HG03442 (cell line): ENCODE results near the gene MVB12B.

ENCODE experiments used
- ATAC-seq: cut with Tn5 transposase; IDR thresholded peaks from one replicate; pipeline ENCODE4 v1.9.1; 2021; ENCODE audit warnings: mild to moderate bottlenecking, moderate library complexity; ENCODE audit not compliant: unreplicated experiment

MVB12B gene

DNA sequence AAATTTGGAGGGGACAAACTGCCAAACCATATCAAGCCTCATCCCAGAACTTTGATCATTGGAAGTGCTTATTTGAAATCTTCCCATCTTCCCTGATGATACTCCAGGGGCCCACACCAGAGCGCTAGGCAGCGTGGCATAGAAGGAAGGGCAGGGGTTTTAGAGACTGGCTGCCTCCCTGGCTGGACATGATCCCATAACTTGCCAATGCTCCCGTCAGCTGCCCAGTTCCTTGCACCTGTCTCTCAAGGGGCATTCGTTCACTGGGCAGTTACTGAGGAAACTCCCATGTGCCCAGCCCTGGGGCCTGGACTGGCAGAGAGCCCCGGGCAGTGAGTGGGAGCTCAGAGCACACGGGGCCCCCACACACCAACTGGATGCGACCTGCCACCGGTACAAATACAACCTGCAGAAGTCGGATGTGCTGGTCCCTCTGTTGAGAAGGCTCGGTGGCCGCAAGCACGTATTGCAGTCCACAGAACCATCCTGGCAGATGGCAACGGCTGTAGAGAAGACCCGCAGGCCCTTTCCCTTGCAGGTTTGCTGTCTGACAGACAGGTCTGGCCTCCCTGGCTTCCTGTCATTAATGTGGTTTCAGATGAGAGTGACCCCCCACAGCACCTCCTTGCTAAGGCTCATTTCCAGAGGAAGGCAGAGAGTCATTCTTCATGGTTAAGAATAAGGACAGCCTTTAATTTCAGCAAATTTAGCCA is 122.4 kb downstream of the MVB12B start:
- ATAC-seq: no peak

DNA sequence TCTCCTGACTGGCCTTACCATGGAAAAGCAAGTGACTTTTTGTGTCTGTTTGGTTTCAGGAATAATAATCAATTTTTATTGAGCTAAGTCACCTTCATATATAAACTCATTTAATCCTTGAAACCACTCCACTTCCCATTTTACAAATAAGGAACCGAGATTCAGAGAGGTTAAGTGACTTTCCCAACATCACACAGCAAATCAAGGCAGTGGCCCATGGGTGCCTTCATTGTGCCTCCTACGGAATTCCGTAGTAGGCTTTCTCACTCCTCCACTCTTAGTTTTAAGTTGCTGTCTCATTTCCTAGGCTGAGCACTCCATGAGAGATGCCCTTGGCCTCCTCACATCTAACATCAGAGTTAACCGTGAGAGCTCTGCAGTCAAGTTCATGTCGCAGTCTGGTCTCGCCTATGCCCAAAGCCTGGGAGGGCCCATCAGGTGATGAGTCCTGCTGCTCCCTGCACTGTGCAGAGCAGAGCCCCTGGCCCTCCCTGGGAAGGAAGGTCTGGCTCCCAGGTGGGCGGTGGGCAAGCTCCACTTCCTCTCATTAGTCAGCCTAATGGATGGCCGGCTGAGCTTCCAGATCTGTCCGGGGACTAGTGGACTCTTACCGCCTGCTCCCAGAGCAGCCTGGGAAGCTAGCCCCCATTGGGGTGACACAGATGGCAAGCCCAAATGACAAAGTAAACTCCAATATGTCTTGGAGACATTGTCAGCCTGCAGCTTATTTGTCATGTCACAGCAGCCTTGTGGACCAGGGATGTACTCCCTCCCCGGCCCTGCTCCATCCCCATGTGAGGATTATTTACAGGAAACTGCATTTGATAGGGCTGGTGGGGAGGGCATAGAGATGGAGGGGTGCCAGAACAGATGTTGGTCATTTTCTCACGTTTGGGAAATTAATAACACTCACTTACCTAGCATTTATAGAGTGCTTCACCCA is 123.4 kb downstream of the MVB12B start:
- no peak for ATAC-seq

DNA sequence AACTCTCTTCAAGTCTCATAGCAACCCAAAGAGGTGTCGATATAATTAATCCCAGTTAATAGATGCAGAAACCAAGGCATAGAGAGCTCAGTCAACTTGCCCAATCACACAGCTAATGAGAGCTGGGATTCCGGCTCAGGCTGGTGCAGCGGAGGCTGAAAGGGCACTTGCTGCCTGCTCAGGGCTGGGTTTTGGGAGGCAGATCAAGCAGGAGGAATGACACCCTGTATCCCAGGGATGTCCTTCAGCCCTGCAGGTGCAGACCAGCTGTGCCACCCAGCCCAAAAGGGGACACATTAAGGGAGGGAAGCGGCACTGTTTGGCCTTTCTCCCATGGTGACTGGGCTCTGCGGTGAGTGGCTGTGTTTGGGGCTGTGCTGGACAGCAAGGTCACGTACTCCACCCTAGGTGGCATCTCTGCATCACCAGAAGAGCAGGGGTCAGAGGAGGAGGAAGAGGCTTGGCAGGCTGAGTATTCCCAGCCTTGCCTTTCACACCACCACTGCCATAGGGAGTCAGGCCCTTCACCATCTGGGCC is 124.1 kb downstream of the MVB12B start:
- ATAC-seq: no peak

DNA sequence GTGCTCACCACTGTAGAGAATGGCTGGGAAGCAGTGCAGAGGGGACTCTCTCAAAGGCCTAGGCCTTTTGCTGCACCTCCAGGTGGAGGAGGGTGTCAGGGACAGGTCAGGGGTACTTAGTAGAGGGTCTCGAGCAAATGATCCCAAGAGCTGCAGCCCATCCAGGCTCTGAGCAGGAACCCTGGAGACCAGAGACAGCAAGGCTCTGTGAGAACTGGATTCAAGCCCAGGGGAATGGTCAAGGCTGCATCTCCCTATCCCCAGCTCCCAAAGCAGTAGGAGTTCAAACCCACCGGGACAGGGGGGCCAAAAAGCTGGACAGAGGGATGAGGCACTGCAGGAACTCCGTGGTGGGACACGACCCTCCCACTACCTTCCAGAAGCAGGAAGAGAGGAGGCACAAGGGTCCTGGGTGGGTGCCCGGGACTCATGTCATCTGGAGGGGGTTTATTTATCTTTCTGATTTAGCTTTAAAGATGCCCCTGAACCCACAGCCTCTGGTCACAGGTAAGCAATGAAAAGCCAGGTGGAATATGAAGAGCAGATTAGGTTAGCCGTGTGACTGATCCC is 124.8 kb downstream of the MVB12B start:
- no peak for ATAC-seq

DNA sequence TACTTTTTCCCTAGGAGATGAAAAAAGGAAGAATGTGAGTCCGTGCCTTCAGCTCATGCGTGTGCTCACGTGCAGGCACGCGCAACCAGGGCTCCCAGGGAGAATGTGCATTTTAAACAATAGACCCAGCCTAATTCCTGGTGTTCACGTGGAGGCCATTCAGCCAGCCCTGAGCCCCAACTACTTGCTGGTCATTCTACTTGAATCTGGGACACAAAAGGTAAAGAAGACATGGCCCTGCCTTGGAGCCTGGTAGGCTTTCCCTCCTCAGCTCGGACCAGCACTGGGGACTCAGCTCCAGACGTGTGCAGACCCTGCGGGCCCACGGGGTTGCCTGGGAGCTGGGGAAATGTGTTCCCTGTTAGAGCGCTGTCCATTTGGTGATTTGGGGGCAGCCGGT is 125.5 kb downstream of the MVB12B start:
- ATAC-seq: no peak

DNA sequence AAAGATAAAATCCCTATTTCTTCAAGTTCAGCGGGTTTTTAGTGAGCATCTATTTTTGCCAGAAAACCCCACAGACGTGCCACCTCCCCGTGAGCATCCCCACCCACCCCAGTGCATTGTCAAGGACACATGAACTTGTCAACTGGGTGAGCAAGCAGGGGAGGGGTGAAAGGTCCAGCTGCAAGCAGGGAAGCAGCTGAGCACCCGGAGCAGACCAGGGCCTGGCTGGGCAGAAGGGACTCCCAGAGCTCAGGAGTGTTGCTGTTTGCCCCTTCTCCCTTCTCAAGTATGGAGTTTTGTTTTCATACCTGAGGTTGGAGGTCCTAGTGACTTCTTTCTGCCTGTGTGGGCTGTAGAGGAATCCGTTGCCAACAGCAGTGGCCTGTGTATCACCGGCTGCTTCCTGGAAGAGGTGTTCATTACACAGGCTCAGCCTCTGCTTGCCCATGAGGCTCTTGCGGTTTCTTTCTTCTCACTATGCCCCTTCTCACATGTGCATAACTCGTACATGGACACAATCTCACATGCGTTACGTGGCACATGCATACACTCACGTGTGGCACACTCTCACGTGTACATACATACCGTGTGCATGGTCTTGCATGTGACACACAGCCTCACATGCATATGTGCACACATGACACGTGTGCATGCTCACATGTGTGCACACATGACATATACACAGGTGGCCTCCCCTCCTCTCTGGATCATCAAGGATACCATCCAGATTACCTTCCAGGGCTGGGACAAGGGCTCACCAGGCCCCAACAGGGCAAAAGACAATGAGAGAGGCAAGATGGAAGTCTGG is 126.7 kb downstream of the MVB12B start:
- ATAC-seq: no peak

DNA sequence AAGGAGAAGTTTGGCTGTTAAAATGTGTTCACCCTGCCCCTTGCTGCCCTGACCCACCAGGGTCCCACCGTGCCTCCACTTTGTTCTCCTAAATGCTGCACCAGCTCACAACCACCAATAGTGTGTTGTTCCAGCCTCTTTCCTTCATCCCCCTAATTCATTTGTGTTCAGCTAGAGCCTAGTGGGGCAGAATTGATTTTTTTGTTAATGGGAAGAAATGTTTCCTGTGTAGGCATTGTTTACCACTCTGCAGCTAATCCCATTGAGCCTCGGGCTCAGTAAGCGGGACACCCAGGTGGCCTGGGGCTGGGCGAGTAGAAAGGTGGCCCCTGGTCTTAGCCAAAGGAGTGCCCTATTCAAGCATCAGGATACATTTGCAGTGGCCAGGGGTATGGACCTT is 127.6 kb downstream of the MVB12B start:
- ATAC-seq: no peak

DNA sequence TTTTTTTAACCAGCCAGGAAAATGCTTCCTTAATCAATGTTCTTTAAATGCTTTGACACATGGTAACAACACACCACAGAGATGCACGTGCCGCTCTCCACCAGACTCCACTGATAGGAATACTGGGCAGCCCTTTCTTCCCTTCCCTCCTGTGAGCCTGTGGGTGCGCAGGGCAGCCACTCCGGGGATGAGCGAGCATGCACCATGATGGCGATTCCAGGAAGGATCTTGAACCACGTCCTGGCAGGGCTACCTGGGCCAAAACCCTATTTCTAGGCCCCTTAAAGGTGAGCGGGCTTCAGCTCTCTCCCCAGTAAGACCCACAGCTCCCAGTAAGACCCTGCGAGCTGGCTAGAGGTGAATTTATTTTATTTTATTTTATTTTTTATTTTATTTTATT is 128.2 kb downstream of the MVB12B start:
- no peak for ATAC-seq

DNA sequence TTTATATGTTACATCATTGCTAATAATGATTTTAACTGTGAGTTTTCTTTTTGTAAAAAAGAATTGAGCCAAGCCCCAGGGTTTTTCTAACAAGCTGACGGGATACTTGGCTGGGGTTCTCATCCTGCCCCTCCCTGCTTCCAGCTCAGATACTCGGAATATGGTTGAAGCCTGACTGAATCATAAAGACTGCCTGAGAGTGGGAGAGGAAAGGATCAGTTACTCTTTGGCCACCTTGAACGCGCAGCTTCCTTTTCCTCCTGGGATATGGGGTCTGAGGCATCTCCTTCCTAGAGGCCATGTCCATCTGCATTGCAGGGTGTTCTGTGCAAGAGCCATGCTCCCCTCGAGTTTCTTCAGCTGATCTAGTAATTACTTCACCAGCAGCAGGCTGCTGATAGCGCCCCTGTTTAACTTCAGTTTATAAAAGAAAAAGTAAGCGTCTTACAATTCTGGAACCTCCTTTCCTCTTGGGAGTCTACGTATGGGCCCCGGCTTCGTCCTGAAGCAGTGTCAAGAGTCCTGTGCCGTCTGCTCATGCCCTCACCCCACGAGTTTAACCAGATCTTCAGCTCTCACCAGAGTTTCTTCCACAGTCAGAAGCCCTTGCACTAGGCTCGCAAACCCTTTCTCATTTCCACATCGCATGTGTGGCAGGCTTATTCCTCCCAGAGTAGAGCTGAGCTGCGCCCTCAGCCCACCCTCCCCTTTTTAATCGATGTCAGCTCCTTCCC is 130.0 kb downstream of the MVB12B start:
- no peak for ATAC-seq

DNA sequence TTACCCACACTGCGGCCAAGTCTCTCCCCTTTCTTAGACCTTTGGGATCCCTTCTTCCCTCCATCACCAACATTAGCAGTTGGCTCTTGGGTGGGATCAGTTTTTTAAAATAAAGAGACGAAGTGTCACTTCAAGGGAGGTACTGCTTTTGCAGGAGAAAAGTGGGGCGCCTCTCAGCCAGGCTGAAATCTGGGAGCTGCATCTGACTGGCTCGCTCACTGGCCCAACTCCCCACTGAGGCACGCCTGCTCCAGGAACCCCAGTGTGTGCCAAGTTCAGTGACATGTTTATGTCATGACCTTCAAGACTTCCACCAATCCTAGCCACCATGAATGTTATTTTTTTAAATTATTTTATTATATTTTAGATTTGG is 130.5 kb downstream of the MVB12B start:
- ATAC-seq: no peak

DNA sequence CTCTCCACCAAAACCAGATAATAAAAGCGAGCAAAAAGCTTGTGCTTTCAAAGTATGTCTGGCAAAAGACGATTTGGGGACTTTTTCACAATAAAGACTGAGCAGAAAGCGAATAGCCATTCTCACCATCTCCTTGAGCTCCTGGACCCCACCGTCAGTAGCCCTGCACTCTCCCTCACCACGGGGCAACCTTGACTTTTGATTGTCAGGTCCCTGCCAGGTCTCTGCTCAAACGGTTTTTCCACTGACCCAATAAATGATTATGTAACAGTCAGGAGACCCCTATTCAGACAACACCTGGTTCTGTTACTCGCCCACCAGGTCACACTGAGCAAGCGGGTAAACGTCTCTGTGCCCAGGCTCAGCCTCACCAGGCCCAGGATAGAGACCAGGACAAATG is 131.3 kb downstream of the MVB12B start:
- ATAC-seq: no peak

DNA sequence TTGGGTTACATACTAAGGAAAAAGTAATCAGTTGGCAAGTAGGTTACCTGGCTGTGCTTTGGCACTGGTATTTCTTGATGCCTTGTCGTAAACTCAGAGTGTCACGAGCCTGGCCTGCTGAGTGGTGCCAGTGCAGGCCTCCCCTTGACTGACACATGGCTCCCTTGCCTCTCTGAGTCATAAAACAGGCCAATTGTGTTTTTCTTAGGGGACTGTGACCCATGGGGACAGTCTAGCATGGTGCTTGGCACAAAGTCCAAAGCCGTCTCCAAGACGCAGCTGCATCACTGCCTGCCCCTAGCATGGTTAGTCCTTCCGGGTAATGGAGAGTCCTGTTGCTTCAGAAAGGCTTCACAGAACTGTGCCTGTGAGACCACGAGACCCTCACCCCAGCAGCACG is 132.5 kb downstream of the MVB12B start:
- ATAC-seq: no peak

DNA sequence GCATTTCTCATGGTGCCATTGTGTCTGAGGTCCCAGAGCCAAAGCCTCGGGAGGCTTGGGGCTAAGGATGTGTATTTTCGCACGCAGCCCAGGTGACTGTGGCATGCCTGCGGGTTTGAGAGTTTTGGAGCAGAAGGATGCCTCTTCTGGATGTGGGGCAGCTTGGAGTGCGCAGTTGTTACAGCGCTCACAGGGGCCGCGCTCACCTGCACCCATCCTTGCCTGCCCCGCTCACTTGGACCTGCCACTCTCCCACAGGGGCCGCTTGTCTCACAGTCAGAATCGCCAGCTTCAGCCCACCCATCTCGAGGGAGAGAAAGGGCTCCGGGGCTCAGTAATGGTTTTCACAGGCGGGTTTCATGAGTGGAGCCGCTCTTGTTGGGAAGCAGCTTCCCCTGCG is 132.9 kb downstream of the MVB12B start:
- ATAC-seq: no peak

DNA sequence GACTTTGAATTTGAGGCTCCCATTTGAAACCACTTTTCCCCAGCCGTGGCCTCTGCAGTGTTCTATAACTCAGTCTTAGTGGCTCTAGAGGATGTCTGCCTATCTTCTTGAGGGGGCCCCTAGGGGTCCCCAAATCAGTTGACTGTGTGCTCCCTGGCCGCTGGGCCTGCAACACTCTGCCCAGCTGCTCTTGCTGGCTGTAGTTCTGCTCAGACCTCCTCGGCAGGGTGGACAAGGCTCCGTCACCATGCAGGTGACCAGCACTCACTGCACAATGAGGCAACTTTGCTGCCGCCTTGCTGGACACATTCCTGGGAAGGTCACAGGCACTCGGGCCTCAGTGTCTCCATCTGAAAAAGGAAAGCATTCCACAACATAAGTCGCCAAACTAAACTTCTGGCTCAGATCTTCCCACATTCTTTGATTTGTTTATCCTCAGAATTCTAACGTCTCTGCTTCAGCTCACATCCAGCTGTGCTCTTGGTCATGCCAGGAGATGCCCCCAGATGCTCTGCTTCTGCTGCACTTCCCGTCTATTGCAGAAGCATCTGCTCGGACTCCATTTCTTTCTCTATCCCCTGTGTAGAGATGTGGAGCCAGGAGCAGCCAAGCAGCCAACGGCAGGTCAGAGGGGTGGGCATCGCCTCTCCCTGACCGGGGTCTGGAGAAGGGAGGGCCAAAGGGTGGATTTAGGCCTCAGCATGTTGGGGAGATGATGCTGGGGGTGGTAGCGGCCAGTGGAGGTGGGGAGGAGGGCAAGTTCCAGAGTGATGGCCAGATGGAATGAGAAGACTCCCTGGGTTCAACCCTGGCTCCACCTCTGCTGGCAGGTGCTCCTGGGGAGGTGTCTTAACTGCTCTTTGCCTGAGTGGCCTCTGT is 133.6 kb downstream of the MVB12B start:
- no peak for ATAC-seq

DNA sequence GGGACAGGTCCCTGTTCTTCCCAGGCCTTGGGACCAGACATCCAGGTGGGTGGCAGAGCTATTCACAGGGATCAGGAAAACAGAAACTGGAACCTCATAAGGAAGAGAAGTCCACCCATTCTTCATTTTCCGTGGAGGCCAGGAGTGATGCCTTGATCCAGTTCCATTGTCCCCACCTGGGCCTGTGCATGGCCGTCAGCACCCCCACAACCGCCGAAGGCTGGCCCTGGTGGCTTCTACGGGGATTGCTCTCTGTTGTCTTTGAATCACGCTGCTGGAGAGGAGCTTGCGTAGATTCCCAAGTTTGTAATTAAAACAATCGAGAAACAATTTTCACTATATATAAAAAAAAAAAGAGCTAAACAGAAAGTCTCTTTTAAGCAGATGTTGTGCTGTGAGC is 134.4 kb downstream of the MVB12B start:
- ATAC-seq: no peak

DNA sequence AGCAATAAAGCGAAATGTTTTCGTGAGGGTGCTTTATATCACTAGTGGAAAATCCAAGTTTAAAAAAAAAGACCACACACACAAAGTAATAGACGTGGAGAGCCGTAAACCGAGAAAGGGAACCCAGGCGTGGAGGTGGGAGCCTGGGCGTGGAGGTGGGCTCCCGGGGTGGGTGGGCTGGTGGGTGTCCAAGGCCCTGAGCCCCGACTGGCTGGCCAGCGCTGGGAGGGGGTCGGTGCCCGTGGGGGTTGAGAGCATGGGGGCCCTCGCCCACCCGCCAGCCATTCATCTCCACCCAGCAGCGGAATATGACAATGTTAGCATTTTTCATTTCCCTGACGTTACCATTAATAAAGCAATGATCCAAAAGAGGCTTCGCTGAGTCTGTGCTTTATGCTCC is 135.0 kb downstream of the MVB12B start:
- no peak for ATAC-seq

DNA sequence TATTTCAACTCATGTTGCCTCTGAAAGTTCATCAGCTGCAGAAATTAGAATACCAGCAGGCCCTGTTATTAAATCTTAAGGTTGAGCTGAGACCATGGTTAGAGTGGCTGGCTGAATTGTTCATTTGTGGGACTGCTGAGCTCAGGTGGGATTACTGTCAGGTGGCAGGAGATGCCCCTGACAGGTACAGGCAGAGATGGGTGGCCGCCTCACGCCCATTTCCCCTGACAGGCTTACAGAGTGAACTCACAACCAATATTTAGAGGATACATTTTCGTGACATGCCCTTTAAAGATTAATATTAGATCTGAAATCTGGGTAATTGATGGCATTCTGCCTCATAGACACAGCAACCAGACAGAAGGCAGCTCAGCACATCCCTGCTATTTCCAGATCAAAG is 136.0 kb downstream of the MVB12B start:
- no peak for ATAC-seq

DNA sequence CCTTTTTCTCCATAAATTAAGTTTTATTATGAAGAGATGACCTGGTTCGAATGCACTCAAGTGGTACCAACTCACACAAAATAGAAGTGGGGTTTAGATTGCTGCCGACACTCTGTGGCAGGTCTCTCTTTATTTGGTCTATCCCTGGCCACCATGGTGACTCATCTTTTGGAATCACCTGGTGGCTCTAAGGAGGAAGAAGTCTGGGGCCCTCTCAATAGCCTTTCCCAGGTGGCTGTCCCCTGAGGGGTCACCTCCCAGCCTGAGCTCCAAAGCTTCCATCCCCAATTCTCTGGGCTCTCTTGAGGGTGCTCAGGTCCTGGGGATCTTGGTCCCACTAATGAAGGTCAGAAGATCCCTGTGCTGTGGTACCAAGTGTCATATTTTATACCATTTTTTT is 136.8 kb downstream of the MVB12B start:
- no peak for ATAC-seq
